IMR-90 (cell line): ENCODE measurements around the gene P2RY14. TPM values are rescaled to one million over a fixed set of nuclear protein-coding genes. Genes with fewer than 3 reads are reported as not detected.

Experiments used
- ATAC-seq: fragments of 200-7000 bp; cut with Tn5 transposase; 2 replicates; pipeline ENCODE4 v1.9.1; 2020; ENCODE audit warnings: low read depth, mild to moderate bottlenecking, moderate library complexity
- BruUV-seq: library from RNA; stranded (reverse); fragments of 400-500 nt; replicated peaks from 2 replicates; lab custom pipeline; 2021; lab: Mats Ljungman, UMichigan
- CTCF ChIA-PET: fragments of 300-600 bp; formaldehyde crosslinking; extraction: SDS; loops from one replicate; lab custom pipeline; 2021; ENCODE audit warnings: antibody characterized with exemption; lab: Yijun Ruan, JAX
- POLR2A ChIA-PET: fragments of 300-600 bp; sonication (Branson Sonifier 250); formaldehyde crosslinking; loops from one replicate; lab custom pipeline; 2022; ENCODE audit warnings: antibody characterized with exemption; ENCODE audit not compliant: unreplicated experiment; lab: Charles Lee
- DNase-seq: peaks from one replicate; pipeline ENCODE4 v3.0.0; 2013
- H2AFZ ChIP-seq: replicated peaks from 2 replicates; pipeline ENCODE3; 2013; ENCODE audit warnings: low read length, mild to moderate bottlenecking; ENCODE audit not compliant: poor library complexity
- H2AK5ac ChIP-seq: 2 replicates; pipeline ENCODE4 v1.6.1; 2013; ENCODE audit warnings: low read depth, low read length, inconsistent platforms
- H2AK9ac ChIP-seq: replicated peaks from 2 replicates; pipeline ENCODE3; 2013; ENCODE audit warnings: mild to moderate bottlenecking, low read depth, low read length, moderate library complexity; ENCODE audit not compliant: poor library complexity
- H2BK120ac ChIP-seq: 2 replicates; pipeline ENCODE4 v1.6.1; 2013; ENCODE audit warnings: low read depth, low read length, inconsistent platforms
- H2BK15ac ChIP-seq: 3 replicates; pipeline ENCODE4 v1.6.1; 2013; ENCODE audit warnings: low read depth, low read length, inconsistent platforms
- H2BK20ac ChIP-seq: 2 replicates; pipeline ENCODE4 v1.6.1; 2013; ENCODE audit warnings: low read depth, mild to moderate bottlenecking, inconsistent platforms, low read length, moderate library complexity
- H2BK5ac ChIP-seq: 2 replicates; pipeline ENCODE4 v1.6.1; 2013; ENCODE audit warnings: mild to moderate bottlenecking, low read depth, low read length, inconsistent platforms; ENCODE audit not compliant: poor library complexity, severe bottlenecking
- H3K14ac ChIP-seq: replicated peaks from 2 replicates; pipeline ENCODE4 v1.6.1; 2013; ENCODE audit warnings: low read depth, low read length, inconsistent platforms
- H3K18ac ChIP-seq: 2 replicates; pipeline ENCODE4 v1.6.1; 2013; ENCODE audit warnings: low read depth, low read length, control low read depth
- H3K23ac ChIP-seq: 2 replicates; pipeline ENCODE4 v1.6.1; 2013; ENCODE audit warnings: low read depth, low read length, inconsistent platforms
- H3K27ac ChIP-seq: 2 replicates; pipeline ENCODE4 v1.5.1; 2013; ENCODE audit warnings: mild to moderate bottlenecking, control low read depth, low read length; ENCODE audit not compliant: insufficient read depth
- H3K27me3 ChIP-seq: 2 replicates; pipeline ENCODE4 v1.6.1; 2013; ENCODE audit warnings: low read length; ENCODE audit not compliant: control insufficient read depth, insufficient read depth
- H3K36me3 ChIP-seq: 2 replicates; pipeline ENCODE4 v1.6.1; 2013; ENCODE audit warnings: low read length, mixed read lengths; ENCODE audit not compliant: control insufficient read depth, insufficient read depth
- H3K4ac ChIP-seq: 2 replicates; pipeline ENCODE4 v1.6.1; 2013; ENCODE audit warnings: low read depth, low read length, inconsistent platforms
- H3K4me1 ChIP-seq: 2 replicates; pipeline ENCODE4 v1.6.1; 2013; ENCODE audit warnings: low read length, mixed read lengths; ENCODE audit not compliant: control insufficient read depth, insufficient read depth
- H3K4me2 ChIP-seq: 2 replicates; pipeline ENCODE4 v1.6.1; 2013; ENCODE audit warnings: low read depth, mild to moderate bottlenecking, control low read depth, low read length, moderate library complexity
- H3K4me3 ChIP-seq: 2 replicates; pipeline ENCODE4 v1.5.1; 2013; ENCODE audit warnings: low read depth, mild to moderate bottlenecking, control low read depth, low read length, moderate library complexity; ENCODE audit not compliant: insufficient read depth
- H3K56ac ChIP-seq: 2 replicates; pipeline ENCODE4 v1.6.1; 2013; ENCODE audit warnings: low read length, inconsistent platforms; ENCODE audit not compliant: insufficient read depth; ENCODE audit errors: extremely low read depth
- H3K79me1 ChIP-seq, 2 experiments: 2 replicates each; pipeline ENCODE4 v1.6.1; 2013; ENCODE audit warnings: low read length in 2 of 2, inconsistent platforms in 1 of 2, low read depth in 1 of 2
- H3K9ac ChIP-seq: 2 replicates; pipeline ENCODE4 v1.6.1; 2013; ENCODE audit warnings: low read depth, low read length, control low read depth
- H3K9me1 ChIP-seq: 2 replicates; pipeline ENCODE4 v1.6.1; 2013; ENCODE audit warnings: low read length, inconsistent platforms; ENCODE audit not compliant: insufficient read depth
- H3K9me3 ChIP-seq: 2 replicates; pipeline ENCODE4 v1.6.1; 2013; ENCODE audit warnings: low read length; ENCODE audit not compliant: control insufficient read depth, insufficient read depth
- H4K20me1 ChIP-seq: 2 replicates; pipeline ENCODE4 v1.6.1; 2013; ENCODE audit warnings: low read length, inconsistent platforms; ENCODE audit not compliant: insufficient read depth
- H4K5ac ChIP-seq: 2 replicates; pipeline ENCODE4 v1.6.1; 2013; ENCODE audit warnings: mild to moderate bottlenecking, low read depth, low read length, control low read depth
- H4K8ac ChIP-seq, 2 experiments: 2 replicates each; pipeline ENCODE4 v1.6.1; 2013; ENCODE audit warnings: low read depth in 2 of 2, low read length in 2 of 2, control low read depth in 1 of 2, inconsistent platforms in 1 of 2
- H4K91ac ChIP-seq: 2 replicates; pipeline ENCODE4 v1.6.1; 2013; ENCODE audit warnings: low read depth, low read length, inconsistent platforms; ENCODE audit not compliant: insufficient read depth
- CTCF ChIP-seq: conservative IDR thresholded peaks from 2 replicates; pipeline ENCODE4 v1.5.1; 2012; ENCODE audit warnings: mild to moderate bottlenecking, low read depth, low read length, improper control_type of control experiment
- FOS ChIP-seq: fragments of 150-350 bp; IDR thresholded peaks from 2 replicates; pipeline ENCODE4 v1.6.1; 2016; ENCODE audit warnings: low read depth, low read length
- MXI1 ChIP-seq: IDR thresholded peaks from 2 replicates; pipeline ENCODE4 v1.6.1; 2012; ENCODE audit warnings: low read depth, mild to moderate bottlenecking, low read length, moderate library complexity, borderline replicate concordance
- NFE2L2 ChIP-seq: fragments of 150-350 bp; IDR thresholded peaks from 2 replicates; pipeline ENCODE4 v1.6.1; 2016; ENCODE audit warnings: low read depth, mild to moderate bottlenecking, low read length
- POLR2A ChIP-seq: IDR thresholded peaks from 2 replicates; pipeline ENCODE4 v1.6.1; 2012; ENCODE audit warnings: mild to moderate bottlenecking, low read depth, low read length
- RCOR1 ChIP-seq: IDR thresholded peaks from 2 replicates; pipeline ENCODE4 v1.6.1; 2012; ENCODE audit warnings: mild to moderate bottlenecking, low read length, improper control_type of control experiment; ENCODE audit not compliant: insufficient replicate concordance
- RFX5 ChIP-seq: IDR thresholded peaks from 2 replicates; pipeline ENCODE4 v1.8.0; 2012; ENCODE audit warnings: low read depth, mild to moderate bottlenecking, low read length, moderate library complexity
- SMC3 ChIP-seq: fragments of 150-350 bp; IDR thresholded peaks from 2 replicates; pipeline ENCODE4 v1.6.1; 2016; ENCODE audit warnings: low read depth, mild to moderate bottlenecking, antibody characterized with exemption, low read length, moderate library complexity
- WGBS, 2 experiments: methylation state at CpG; one replicate each; pipeline versions ENCODE4 v1.1.5 to v1.1.7; 2013; ENCODE audit warnings: missing lambda C conversion rate in 2 of 2; ENCODE audit not compliant: insufficient read length in 1 of 2; ENCODE audit errors: extremely low coverage in 2 of 2; 5-methylcytosine and 5-hydroxymethylcytosine counted together
- dilution Hi-C: fragments of 300-500 bp; cut with HindIII; formaldehyde crosslinking; loops from one replicate; pipeline ENCODE4 v1.14.3; 2018; ENCODE audit warnings: low sequenced_read_pairs; ENCODE audit not compliant: unreplicated experiment
- in situ Hi-C: fragments of 300-500 bp; cut with MboI; formaldehyde crosslinking; loops from 3 replicates; pipeline ENCODE4 v1.14.3; 2019; ENCODE audit warnings: low sequenced_read_pairs, inconsistent platforms, mixed read lengths
- intact Hi-C: fragments of 100-400 bp; cut with micrococcal nuclease; formaldehyde crosslinking; loops from 2 replicates; pipeline ENCODE4 v1.10.0; 2022
- polyA plus RNA-seq, 3 experiments: library from polyadenylated mRNA; depleted of rRNA; stranded (reverse); fragments of >200 nt; gene quantifications; 2 replicates each; pipeline ENCODE4 v1.2.3, GENCODE V29; 2012; ENCODE audit warnings: low replicate concordance in 1 of 3
- total RNA-seq: library from RNA; depleted of rRNA; stranded (reverse); fragments of >200 nt; gene quantifications from 2 replicates; pipeline ENCODE4 v1.2.3, GENCODE V29; 2012
- TF ChIP-seq, protein P1 (sequence below): fragments of 150-350 bp; IDR thresholded peaks from 2 replicates; pipeline ENCODE4 v1.6.1; 2017; ENCODE audit warnings: mild to moderate bottlenecking, antibody characterized with exemption, low read length, low read depth

P2RY14 gene
- total and polyA plus RNA-seq, 2 of the 4 experiments (the other 2 are of a cell fraction), result not detected

GRCh38 chr3:151305775-151306151 is 27.4 kb upstream of the P2RY14 start:
- H4K8ac ChIP-seq, result peak overlapping the region; percentile 19 to 26; a peak in 2 of 4 replicates
- H4K5ac ChIP-seq, result 0 out of 2 replicates have a peak overlapping the region, but pooled peaks have one; percentile 46
- peak overlapping the region; percentile 62 for H3K4ac ChIP-seq
- H4K20me1 ChIP-seq, result no peaks in the 10 kb centered on the region
- peak overlapping the region; percentile 65; the same call in 1 of the 2 replicates for H3K4me2 ChIP-seq
- H4K91ac ChIP-seq, result peak overlapping the region; percentile 41; the same call in 1 of the 2 replicates
- H3K23ac ChIP-seq, result no peak overlapping the region
- peaks cover 3% of the 10 kb centered on the region; the same call in 1 of the 2 replicates for H3K9me1 ChIP-seq
- peak overlapping the region; percentile 1; the same call in 1 of the 2 replicates for H3K56ac ChIP-seq
- peak overlapping the region; percentile 32; the same call in 1 of the 3 replicates for H2BK15ac ChIP-seq
- no peak overlapping the region for H3K9ac ChIP-seq
- H3K27ac ChIP-seq, result peak overlapping the region; percentile 44; the same call in 1 of the 2 replicates
- POLR2A ChIA-PET, result no interaction called here
- no peak overlapping the region for H2AFZ ChIP-seq
- peak overlapping the region; percentile 57 for H2BK5ac ChIP-seq
- ATAC-seq (no peak), DNase-seq (peak; percentile 41)
- H2AK9ac ChIP-seq, result no peak overlapping the region
- no peaks in the 10 kb centered on the region for H3K27me3 ChIP-seq
- CTCF ChIA-PET, result no interaction called here
- no peaks in the 10 kb centered on the region for H3K36me3 ChIP-seq
- H2AK5ac ChIP-seq, result peak overlapping the region; percentile 37; the same call in 1 of the 2 replicates
- H2BK120ac ChIP-seq, result peak overlapping the region; percentile 83
- no peak overlapping the region for H3K14ac ChIP-seq
- H3K79me1 ChIP-seq, result no peaks in the 10 kb centered on the region
- peak overlapping the region; percentile 79 for H2BK20ac ChIP-seq
- TF ChIP-seq POLR2A (no peak), RFX5 (no peak), CTCF (no peak), MXI1 (no peak), NFE2L2 (no peak), RCOR1 (no peak), FOS (no peak), SMC3 (no peak)
- TF ChIP-seq, protein P1, sequence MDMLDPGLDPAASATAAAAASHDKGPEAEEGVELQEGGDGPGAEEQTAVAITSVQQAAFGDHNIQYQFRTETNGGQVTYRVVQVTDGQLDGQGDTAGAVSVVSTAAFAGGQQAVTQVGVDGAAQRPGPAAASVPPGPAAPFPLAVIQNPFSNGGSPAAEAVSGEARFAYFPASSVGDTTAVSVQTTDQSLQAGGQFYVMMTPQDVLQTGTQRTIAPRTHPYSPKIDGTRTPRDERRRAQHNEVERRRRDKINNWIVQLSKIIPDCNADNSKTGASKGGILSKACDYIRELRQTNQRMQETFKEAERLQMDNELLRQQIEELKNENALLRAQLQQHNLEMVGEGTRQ, result no peak
- WGBS, 2 experiments, result no CpG with 5 or more reads among the region's 4 CpGs
- intact Hi-C loops, result no loop called here
- H3K4me3 ChIP-seq, result no peak overlapping the region
- in situ Hi-C loops, result no loop called here
- BruUV-seq, result no TSS peak
- dilution Hi-C loops, result no loop called here
- peak overlapping the region; percentile 71 for H3K18ac ChIP-seq
- H3K4me1 ChIP-seq, result peaks cover 13% of the 10 kb centered on the region
- no peaks in the 10 kb centered on the region for H3K9me3 ChIP-seq
